Measurements from ENCODE around the gene ADAM10.

Gene ADAM10

DNA sequence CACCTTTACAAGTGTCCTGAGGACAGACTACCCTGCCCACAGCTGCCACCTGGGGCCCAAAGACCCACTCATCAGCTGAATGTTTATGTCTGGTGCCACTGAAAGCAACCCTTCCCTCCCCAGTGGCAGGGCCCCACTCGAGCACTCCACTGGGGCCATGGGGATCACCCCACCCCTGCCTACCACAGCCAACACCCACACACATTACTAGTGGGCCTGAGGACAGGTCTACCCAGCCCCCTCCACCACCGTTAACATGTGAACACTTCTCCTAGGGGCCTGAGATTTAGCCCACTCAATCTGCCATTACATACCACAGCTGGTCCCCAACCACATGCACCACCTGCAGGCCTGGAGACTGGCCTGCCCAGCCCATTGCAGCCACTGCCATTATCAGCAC, 52.3 kb downstream of the ADAM10 start:
- no peak overlapping the region for H3K27ac ChIP-seq (ENCODE audit: low read depth, low read length, severe bottlenecking)
- peaks cover 35% of the 10 kb centered on the region for H3K36me3 ChIP-seq (ENCODE audit: control insufficient read depth, insufficient read depth, low read length)
- peaks cover 10% of the 10 kb centered on the region for H3K4me1 ChIP-seq (ENCODE audit: control insufficient read depth, insufficient read depth, low read length, poor library complexity, severe bottlenecking)
- 87 to 100% methylated on average over 2 of the region's 2 CpGs for WGBS, 2 experiments (ENCODE audit: insufficient coverage in 2 of 2)
- peaks cover 12% of the 10 kb centered on the region for H3K9me3 ChIP-seq (ENCODE audit: control insufficient read depth, low read length)
- H3K4me3 ChIP-seq (ENCODE audit: extremely low read depth, insufficient read depth, low read length, poor library complexity, severe bottlenecking) = no peak overlapping the region

GRCh38 chr15:58696738-58697137, 52.8 kb downstream of the ADAM10 start:
- WGBS, 2 experiments (ENCODE audit: insufficient coverage in 2 of 2) = 82 to 92% methylated on average over 5 to 6 of the region's 6 CpGs
- Histone ChIP-seq H3K36me3 (ENCODE audit: control insufficient read depth, insufficient read depth, low read length) (peaks cover 35% of the 10 kb centered on the region), H3K4me3 (ENCODE audit: extremely low read depth, insufficient read depth, low read length, poor library complexity, severe bottlenecking) (no peak overlapping the region), H3K9me3 (ENCODE audit: control insufficient read depth, low read length) (peaks cover 12% of the 10 kb centered on the region), H3K27ac (ENCODE audit: low read depth, low read length, severe bottlenecking) (no peak overlapping the region), H3K4me1 (ENCODE audit: control insufficient read depth, insufficient read depth, low read length, poor library complexity, severe bottlenecking) (peaks cover 10% of the 10 kb centered on the region)

- WGBS, 2 experiments (ENCODE audit: insufficient coverage in 2 of 2) = 90 to 100% methylated on average over 1 of the region's 3 CpGs
- H3K4me3 ChIP-seq (ENCODE audit: extremely low read depth, insufficient read depth, low read length, poor library complexity, severe bottlenecking) = no peak overlapping the region
- no peak overlapping the region for H3K27ac ChIP-seq (ENCODE audit: low read depth, low read length, severe bottlenecking)
- peaks cover 30% of the 10 kb centered on the region for H3K36me3 ChIP-seq (ENCODE audit: control insufficient read depth, insufficient read depth, low read length)
- H3K4me1 ChIP-seq (ENCODE audit: control insufficient read depth, insufficient read depth, low read length, poor library complexity, severe bottlenecking) = peaks cover 10% of the 10 kb centered on the region
- H3K9me3 ChIP-seq (ENCODE audit: control insufficient read depth, low read length) = peaks cover 12% of the 10 kb centered on the region
Measured at GRCh38 chr15:58694641-58695398, 54.7 kb downstream of the ADAM10 start.

DNA sequence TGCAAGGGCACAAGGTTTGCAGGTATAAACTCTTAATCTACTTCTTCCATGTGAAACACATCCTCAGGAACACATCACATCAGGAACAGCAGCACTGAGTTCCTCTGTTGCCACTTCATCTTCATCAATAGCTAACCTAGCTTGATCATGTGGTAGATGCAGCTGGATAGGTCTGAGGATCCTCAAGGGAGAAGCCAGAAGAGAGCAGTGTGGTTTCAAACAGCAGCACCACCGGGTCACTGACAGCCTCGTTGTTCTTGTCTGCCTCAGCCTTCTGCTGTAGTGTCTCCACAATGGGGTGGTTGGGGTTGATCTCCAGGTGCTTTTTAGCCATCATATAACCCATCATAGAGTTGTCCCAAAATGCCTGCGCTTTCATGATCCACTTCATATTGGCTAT, 58.8 kb downstream of the ADAM10 start:
- 100% methylated on average over 1 to 2 of the region's 3 CpGs for WGBS, 2 experiments (ENCODE audit: insufficient coverage in 2 of 2)
- Histone ChIP-seq H3K4me1 (ENCODE audit: control insufficient read depth, insufficient read depth, low read length, poor library complexity, severe bottlenecking) (peaks cover 10% of the 10 kb centered on the region), H3K4me3 (ENCODE audit: extremely low read depth, insufficient read depth, low read length, poor library complexity, severe bottlenecking) (no peak overlapping the region), H3K27ac (ENCODE audit: low read depth, low read length, severe bottlenecking) (no peak overlapping the region), H3K36me3 (ENCODE audit: control insufficient read depth, insufficient read depth, low read length) (peaks cover 20% of the 10 kb centered on the region), H3K9me3 (ENCODE audit: control insufficient read depth, low read length) (no peaks in the 10 kb centered on the region)

DNA sequence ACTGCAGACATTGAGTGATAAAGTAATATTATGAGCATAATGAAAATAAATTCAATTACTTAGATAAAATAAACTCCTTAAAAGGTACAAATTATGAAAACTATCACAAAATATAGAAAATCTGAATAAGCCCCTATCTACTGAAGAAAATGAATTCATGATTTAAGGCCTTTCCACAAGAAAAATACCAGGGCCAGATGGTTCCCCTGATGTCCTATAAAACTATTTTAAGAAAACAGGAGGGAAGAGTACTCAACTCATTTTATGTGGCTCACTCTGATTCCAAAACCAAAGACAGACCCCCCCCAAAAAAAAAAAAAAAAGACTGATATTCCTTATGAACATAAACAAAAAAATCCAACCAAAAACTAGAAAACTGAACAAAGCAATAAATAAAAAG, 59.9 kb downstream of the ADAM10 start:
- Histone ChIP-seq H3K4me1 (ENCODE audit: control insufficient read depth, insufficient read depth, low read length, poor library complexity, severe bottlenecking) (peaks cover 5% of the 10 kb centered on the region), H3K9me3 (ENCODE audit: control insufficient read depth, low read length) (no peaks in the 10 kb centered on the region), H3K36me3 (ENCODE audit: control insufficient read depth, insufficient read depth, low read length) (peaks cover 20% of the 10 kb centered on the region)

DNA sequence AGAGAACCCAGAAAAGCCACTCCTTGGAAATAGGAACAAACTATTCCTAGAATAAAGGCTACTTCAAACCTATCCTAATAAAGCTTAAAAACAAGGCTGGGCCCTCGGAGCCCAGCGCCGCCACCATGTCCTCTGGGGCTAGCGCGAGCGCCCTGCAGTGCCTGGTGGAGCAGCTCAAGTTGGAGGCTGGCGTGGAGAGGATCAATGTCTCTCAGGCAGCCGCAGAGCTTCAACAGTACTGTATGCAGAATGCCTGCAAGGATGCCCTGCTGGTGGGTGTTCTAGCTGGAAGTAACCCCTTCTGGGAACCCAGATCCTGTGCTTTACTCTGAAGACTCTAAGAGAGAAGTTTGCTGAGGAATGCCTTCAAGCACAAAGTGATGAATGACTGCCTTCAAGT, 63.2 kb downstream of the ADAM10 start:
- Histone ChIP-seq H3K4me3 (ENCODE audit: extremely low read depth, insufficient read depth, low read length, poor library complexity, severe bottlenecking) (no peak overlapping the region), H3K4me1 (ENCODE audit: control insufficient read depth, insufficient read depth, low read length, poor library complexity, severe bottlenecking) (peaks cover 5% of the 10 kb centered on the region), H3K36me3 (ENCODE audit: control insufficient read depth, insufficient read depth, low read length) (peaks cover 5% of the 10 kb centered on the region), H3K27ac (ENCODE audit: low read depth, low read length, severe bottlenecking) (no peak overlapping the region), H3K9me3 (ENCODE audit: control insufficient read depth, low read length) (no peaks in the 10 kb centered on the region)
- WGBS, 2 experiments (ENCODE audit: insufficient coverage in 2 of 2) = 91 to 95% methylated on average over 4 to 8 of the region's 8 CpGs

More for the DNA sequence above, 59.9 kb downstream of the ADAM10 start:
- Histone ChIP-seq H3K4me3 (ENCODE audit: extremely low read depth, insufficient read depth, low read length, poor library complexity, severe bottlenecking) (no peak overlapping the region), H3K27ac (ENCODE audit: low read depth, low read length, severe bottlenecking) (no peak overlapping the region)

DNA sequence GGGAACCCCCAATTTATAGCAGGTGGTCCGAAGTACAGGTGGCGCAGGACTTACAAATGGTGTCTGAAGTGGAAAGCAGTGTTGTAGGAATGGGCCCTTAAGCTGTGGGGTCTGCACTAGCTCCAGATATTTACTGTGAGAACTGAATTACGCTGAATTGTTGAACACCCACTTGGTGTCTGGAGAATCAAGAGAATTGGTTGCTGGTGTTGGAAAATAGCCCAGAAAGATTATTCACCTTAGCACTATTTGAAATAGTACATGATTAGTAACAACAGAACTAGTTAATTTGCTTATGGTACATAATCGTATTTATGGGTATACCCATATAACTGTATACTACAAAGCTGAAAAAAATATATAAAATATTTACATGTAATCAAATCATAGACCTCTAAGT, 64.8 kb downstream of the ADAM10 start:
- Histone ChIP-seq H3K4me3 (ENCODE audit: extremely low read depth, insufficient read depth, low read length, poor library complexity, severe bottlenecking) (no peak overlapping the region), H3K27ac (ENCODE audit: low read depth, low read length, severe bottlenecking) (no peak overlapping the region), H3K4me1 (ENCODE audit: control insufficient read depth, insufficient read depth, low read length, poor library complexity, severe bottlenecking) (peaks cover 5% of the 10 kb centered on the region), H3K9me3 (ENCODE audit: control insufficient read depth, low read length) (no peaks in the 10 kb centered on the region), H3K36me3 (ENCODE audit: control insufficient read depth, insufficient read depth, low read length) (peaks cover 6% of the 10 kb centered on the region)
- 94 to 95% methylated on average over 2 of the region's 4 CpGs for WGBS, 2 experiments (ENCODE audit: insufficient coverage in 2 of 2)

DNA sequence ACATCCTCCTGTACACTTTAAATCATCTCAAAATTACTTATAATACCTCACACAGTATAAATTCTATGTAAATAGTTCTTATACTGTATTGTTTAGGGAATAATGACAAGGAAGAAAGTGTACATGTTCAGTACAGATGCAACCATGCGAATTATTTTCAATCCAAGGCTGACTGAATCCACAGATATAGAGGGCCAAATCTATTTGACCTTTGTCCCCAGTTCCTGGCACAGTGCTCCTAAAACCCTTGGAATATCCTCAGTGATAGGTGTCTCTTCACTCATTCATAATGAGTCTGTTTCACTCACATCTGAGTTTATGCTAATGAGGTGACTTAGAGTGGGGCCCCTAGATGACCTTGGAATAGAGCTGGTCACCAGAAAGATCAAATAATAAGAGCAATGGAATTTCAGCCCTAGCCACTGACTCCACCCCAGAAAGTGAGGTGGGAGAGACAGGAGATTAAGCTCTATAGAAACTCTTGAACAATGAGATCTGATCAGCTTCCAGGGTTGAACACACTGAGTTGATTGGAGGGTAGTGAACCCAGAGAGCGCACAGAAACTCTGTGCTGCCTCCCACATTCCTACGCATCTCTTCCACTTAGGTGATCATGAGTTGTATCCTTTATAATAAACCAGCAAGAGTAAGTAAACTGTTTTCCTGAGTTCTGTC, 65.3 kb downstream of the ADAM10 start:
- H3K9me3 ChIP-seq (ENCODE audit: control insufficient read depth, low read length) = no peaks in the 10 kb centered on the region
- no peak overlapping the region for H3K4me3 ChIP-seq (ENCODE audit: extremely low read depth, insufficient read depth, low read length, poor library complexity, severe bottlenecking)
- H3K4me1 ChIP-seq (ENCODE audit: control insufficient read depth, insufficient read depth, low read length, poor library complexity, severe bottlenecking) = peaks cover 5% of the 10 kb centered on the region
- peaks cover 10% of the 10 kb centered on the region for H3K36me3 ChIP-seq (ENCODE audit: control insufficient read depth, insufficient read depth, low read length)
- no peak overlapping the region for H3K27ac ChIP-seq (ENCODE audit: low read depth, low read length, severe bottlenecking)
- WGBS, 2 experiments (ENCODE audit: insufficient coverage in 2 of 2) = 100% methylated on average over 1 of the region's 3 CpGs

DNA sequence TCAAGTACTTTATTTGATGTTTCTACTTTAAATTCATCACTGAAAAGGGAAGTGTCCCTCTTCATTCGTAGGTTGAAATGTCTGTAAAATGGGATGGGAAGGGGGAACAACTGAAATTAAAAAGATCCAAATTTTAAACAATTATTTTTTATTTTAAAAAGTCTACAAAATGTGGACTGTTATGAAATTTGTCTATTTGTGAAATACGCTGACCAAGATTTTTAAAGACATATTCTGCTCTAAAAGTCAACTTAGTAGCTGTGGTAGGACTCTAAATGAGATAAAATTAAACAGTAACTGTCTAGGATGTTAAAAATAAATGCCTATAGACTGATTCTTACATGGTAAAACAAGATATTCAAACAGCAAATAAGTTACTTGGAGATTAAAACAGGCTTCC, 67.3 kb downstream of the ADAM10 start:
- H3K4me3 ChIP-seq (ENCODE audit: extremely low read depth, insufficient read depth, low read length, poor library complexity, severe bottlenecking) = no peak overlapping the region
- no peaks in the 10 kb centered on the region for H3K9me3 ChIP-seq (ENCODE audit: control insufficient read depth, low read length)
- H3K4me1 ChIP-seq (ENCODE audit: control insufficient read depth, insufficient read depth, low read length, poor library complexity, severe bottlenecking) = peaks cover 9% of the 10 kb centered on the region
- no CpG with 5 or more reads among the region's 2 CpGs for WGBS, 2 experiments (ENCODE audit: insufficient coverage in 2 of 2)
- H3K27ac ChIP-seq (ENCODE audit: low read depth, low read length, severe bottlenecking) = no peak overlapping the region
- peaks cover 13% of the 10 kb centered on the region for H3K36me3 ChIP-seq (ENCODE audit: control insufficient read depth, insufficient read depth, low read length)

GRCh38 chr15:58678683-58679082, 70.8 kb downstream of the ADAM10 start:
- WGBS, 2 experiments (ENCODE audit: insufficient coverage in 2 of 2) = 100% methylated on average over 1 of the region's 2 CpGs; no CpG with 5 or more reads in 1 of the 2 experiments
- H3K9me3 ChIP-seq (ENCODE audit: control insufficient read depth, low read length) = no peaks in the 10 kb centered on the region
- peaks cover 26% of the 10 kb centered on the region for H3K36me3 ChIP-seq (ENCODE audit: control insufficient read depth, insufficient read depth, low read length)
- no peak overlapping the region for H3K4me3 ChIP-seq (ENCODE audit: extremely low read depth, insufficient read depth, low read length, poor library complexity, severe bottlenecking)
- no peak overlapping the region for H3K27ac ChIP-seq (ENCODE audit: low read depth, low read length, severe bottlenecking)
- peaks cover 4% of the 10 kb centered on the region for H3K4me1 ChIP-seq (ENCODE audit: control insufficient read depth, insufficient read depth, low read length, poor library complexity, severe bottlenecking)

DNA sequence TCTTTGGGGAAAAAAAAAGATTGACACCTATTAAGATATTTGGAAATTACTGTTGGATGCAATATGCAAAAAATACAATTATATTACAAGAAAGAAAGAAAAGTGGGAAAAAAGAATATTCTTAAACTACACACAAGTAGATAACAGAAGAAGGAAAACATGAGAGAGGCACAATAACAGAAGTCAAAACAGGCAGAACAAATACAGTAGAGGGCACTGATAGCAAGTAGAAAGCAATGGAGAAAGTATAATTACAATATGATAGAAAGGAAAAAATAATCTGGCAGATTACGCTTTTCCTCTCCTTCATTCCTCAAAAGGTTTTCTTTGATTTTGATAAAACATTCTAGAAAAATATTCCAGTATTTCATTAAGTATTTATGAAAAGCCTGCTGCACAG, 72.1 kb downstream of the ADAM10 start:
- Histone ChIP-seq H3K4me3 (ENCODE audit: extremely low read depth, insufficient read depth, low read length, poor library complexity, severe bottlenecking) (no peak overlapping the region), H3K27ac (ENCODE audit: low read depth, low read length, severe bottlenecking) (no peak overlapping the region), H3K4me1 (ENCODE audit: control insufficient read depth, insufficient read depth, low read length, poor library complexity, severe bottlenecking) (peaks cover 4% of the 10 kb centered on the region), H3K9me3 (ENCODE audit: control insufficient read depth, low read length) (no peaks in the 10 kb centered on the region), H3K36me3 (ENCODE audit: control insufficient read depth, insufficient read depth, low read length) (peaks cover 28% of the 10 kb centered on the region)
- no CpG with 5 or more reads among the region's 1 CpG for WGBS, 2 experiments (ENCODE audit: insufficient coverage in 2 of 2)
